Calu3 (cell line): ENCODE measurements around the gene P2RY2. TPM values are rescaled to one million over a fixed set of nuclear protein-coding genes. Genes with fewer than 3 reads are reported as not detected.

Experiments
- BruUV-seq: library from RNA; stranded (reverse); fragments of 400-500 nt; replicated peaks from 2 replicates; lab custom pipeline; 2021; lab: Mats Ljungman, UMichigan
- CTCF ChIA-PET: fragments of 300-600 bp; sonication (Branson Sonifier 250); formaldehyde crosslinking; loops from one replicate; lab custom pipeline; 2022; ENCODE audit warnings: antibody characterized with exemption; lab: Charles Lee
- DNase-seq: peaks from one replicate; pipeline ENCODE4 v3.0.0; 2022
- H3K27ac Mint-ChIP-seq: one replicate; pipeline ENCODE4 v1.8.0; 2022; ENCODE audit warnings: mixed read lengths; ENCODE audit not compliant: unreplicated experiment
- H3K27me3 Mint-ChIP-seq: one replicate; pipeline ENCODE4 v1.8.0; 2022; ENCODE audit warnings: mixed read lengths; ENCODE audit not compliant: unreplicated experiment
- H3K36me3 Mint-ChIP-seq: one replicate; pipeline ENCODE4 v1.8.0; 2022; ENCODE audit warnings: mild to moderate bottlenecking, moderate library complexity, mixed read lengths; ENCODE audit not compliant: insufficient read depth, unreplicated experiment
- H3K4me1 Mint-ChIP-seq: one replicate; pipeline ENCODE4 v1.8.0; 2022; ENCODE audit warnings: mild to moderate bottlenecking, low read depth, mixed read lengths; ENCODE audit not compliant: unreplicated experiment
- H3K4me3 Mint-ChIP-seq: one replicate; pipeline ENCODE4 v1.8.0; 2022; ENCODE audit warnings: mild to moderate bottlenecking, low read depth, moderate library complexity, mixed read lengths; ENCODE audit not compliant: unreplicated experiment
- H3K9me3 Mint-ChIP-seq: one replicate; pipeline ENCODE4 v1.8.0; 2022; ENCODE audit warnings: low read depth, mixed read lengths; ENCODE audit not compliant: unreplicated experiment
- intact Hi-C: fragments of 100-400 bp; cut with micrococcal nuclease; formaldehyde crosslinking; loops from one replicate; pipeline ENCODE4 v1.10.0; 2022; ENCODE audit not compliant: unreplicated experiment
- total RNA-seq: library from RNA; stranded (reverse); gene quantifications from 2 replicates; pipeline ENCODE4 v1.2.3, GENCODE V29; 2022
- TF ChIP-seq, protein P1 (sequence below): fragments of 200-600 bp; IDR thresholded peaks from one replicate; pipeline ENCODE4 v1.8.0; 2022; ENCODE audit warnings: antibody characterized with exemption; ENCODE audit not compliant: unreplicated experiment

The P2RY2 gene
- total RNA-seq, 1 experiment from 2014 or later = 1.6 TPM

DNA sequence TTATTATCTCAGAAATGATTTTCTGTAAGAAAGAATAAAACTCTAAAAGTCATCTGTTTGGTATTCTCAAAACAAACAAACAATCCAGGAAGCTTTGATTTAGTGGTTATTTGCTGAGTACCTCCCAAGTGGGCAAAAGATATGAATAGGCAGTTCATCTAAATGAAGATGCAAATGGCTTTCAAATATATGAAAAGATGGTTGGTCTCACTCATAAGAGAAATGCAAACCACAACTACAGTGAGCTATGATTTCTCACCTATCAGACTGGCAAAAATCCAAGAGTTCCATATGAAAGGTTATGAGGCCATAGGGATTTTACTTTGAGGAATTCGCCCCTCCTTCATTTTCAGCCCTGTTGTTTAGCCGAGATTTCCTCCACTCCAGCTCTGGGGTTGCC lies 11.3 kb upstream of the P2RY2 start:
- CTCF ChIA-PET = interaction anchor here (0.5 to 1.4 kb wide), 3 partner anchors 12 to 282 kb away, joined by 3 to 4 read pairs (median 3); no protein-coding TSS in a partner anchor
- intact Hi-C loops = no loop called here
- Mint-ChIP-seq H3K4me1 (peaks cover 20% of the 10 kb centered on the region), H3K27ac (no peak overlapping the region), H3K4me3 (no peak overlapping the region), H3K27me3 (no peaks in the 10 kb centered on the region), H3K36me3 (no peaks in the 10 kb centered on the region), H3K9me3 (no peaks in the 10 kb centered on the region)
- no peak for DNase-seq
- TF ChIP-seq, protein P1, sequence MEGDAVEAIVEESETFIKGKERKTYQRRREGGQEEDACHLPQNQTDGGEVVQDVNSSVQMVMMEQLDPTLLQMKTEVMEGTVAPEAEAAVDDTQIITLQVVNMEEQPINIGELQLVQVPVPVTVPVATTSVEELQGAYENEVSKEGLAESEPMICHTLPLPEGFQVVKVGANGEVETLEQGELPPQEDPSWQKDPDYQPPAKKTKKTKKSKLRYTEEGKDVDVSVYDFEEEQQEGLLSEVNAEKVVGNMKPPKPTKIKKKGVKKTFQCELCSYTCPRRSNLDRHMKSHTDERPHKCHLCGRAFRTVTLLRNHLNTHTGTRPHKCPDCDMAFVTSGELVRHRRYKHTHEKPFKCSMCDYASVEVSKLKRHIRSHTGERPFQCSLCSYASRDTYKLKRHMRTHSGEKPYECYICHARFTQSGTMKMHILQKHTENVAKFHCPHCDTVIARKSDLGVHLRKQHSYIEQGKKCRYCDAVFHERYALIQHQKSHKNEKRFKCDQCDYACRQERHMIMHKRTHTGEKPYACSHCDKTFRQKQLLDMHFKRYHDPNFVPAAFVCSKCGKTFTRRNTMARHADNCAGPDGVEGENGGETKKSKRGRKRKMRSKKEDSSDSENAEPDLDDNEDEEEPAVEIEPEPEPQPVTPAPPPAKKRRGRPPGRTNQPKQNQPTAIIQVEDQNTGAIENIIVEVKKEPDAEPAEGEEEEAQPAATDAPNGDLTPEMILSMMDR = no peak
- no TSS peak for BruUV-seq

DNA sequence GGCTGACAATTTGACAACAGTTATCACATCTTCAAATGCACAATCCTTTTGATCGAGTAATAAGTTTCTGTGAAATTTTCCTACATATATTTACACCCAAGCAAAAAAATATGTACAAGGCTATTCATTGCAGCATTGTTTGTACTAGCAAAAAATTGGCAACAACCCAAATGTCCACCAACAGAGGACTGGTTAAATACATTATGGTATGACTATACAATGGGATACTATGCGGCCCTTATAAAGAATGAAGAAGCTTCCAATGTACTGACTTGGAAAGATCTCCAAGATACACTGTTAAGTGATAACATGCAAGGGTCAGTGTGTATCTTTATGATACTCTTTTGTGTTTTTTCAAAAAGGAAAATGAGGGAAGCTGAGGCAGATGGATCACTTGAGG lies 8.2 kb upstream of the P2RY2 start:
- intact Hi-C loops = no loop called here
- H3K36me3 Mint-ChIP-seq = no peaks in the 10 kb centered on the region
- H3K4me3 Mint-ChIP-seq = no peak overlapping the region
- H3K27ac Mint-ChIP-seq = no peak overlapping the region
- no peak for DNase-seq
- H3K9me3 Mint-ChIP-seq = no peaks in the 10 kb centered on the region
- TF ChIP-seq, protein P1 = no peak
- CTCF ChIA-PET = no interaction called here
- peaks cover 20% of the 10 kb centered on the region for H3K4me1 Mint-ChIP-seq
- no TSS peak for BruUV-seq
- no peaks in the 10 kb centered on the region for H3K27me3 Mint-ChIP-seq

DNA sequence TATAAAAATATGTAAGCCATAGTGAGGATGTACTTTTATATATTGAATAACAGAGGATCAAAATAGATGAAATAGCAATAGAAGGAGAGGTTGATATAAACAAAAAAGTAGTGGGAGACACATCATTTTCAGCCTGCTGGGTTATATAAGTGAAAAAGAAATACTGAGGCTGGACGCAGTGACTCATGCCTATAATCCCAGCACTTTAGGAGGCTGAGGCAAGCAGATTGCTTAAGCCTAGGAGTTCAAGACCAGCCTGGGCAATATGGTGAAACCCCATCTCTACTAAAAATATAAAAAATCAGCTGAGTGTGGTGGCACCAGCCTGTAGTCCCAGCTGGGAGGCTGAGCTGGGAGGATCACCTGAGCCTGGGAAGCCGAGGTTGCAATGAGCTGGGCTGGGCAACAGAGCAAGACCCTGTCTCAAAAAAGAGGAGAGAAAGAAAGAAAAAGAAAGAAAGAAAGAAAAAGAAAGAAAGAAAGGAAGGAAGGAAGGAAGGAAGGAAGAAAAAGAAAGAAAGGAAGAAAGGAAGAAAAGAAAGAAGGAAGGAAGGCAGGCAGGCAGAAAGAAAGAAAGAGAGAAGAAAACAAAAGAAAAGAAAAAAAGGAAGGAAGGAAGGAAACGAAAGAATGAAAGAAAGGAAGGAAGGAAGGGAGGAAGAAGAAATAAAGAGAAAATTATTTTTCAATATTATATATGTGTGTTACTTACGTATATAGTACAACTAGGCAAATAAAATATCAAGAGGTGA lies 7.0 kb upstream of the P2RY2 start:
- TF ChIP-seq, protein P1 = no peak
- no peaks in the 10 kb centered on the region for H3K9me3 Mint-ChIP-seq

DNA sequence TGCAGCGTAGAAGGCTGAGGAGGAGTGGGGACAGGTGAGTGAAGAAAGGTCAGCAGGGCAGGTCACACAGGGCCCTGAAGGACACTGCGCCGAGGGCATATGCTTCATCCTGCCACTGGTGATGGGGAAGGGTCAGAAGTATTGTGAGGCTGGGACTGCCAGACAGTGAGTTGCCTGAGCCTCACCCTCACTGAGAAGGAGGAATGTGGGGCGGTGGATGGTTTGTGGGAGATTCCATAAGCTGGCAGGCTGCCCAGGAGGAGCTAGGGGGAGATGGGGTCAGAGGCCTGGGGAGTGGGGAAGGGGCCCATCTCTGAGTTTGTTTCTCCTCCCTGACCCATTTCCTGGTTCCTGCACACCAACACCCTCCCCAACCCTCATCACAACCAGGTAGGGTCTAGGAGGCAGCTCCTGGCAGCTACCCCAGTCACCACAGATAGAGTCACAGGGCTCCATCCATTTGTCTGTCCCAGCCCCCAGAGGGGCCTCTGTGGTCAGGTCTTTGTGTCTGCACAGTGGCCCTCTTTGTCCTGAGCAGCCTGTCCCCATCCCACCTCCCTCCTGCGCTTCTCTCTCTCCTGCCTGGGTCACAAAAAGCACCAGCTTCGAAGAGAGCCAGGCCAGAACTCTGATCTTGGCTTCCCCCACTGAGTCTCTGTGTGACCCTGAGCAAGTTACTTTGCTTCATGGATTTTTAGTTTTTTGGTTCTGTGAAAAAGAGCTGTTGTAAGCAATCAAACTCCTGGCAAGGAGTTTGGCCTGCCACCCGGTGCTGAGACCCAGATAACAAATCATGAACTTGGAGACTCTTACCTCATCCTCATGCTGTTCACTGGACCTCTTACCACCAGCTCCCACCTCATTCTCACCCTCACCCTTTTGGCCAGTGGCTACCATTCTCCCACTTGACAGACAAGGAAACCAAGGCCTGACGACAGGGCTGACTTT lies 4.6 kb upstream of the P2RY2 start:
- H3K27me3 Mint-ChIP-seq = no peaks in the 10 kb centered on the region
- TF ChIP-seq, protein P1 = no peak
- no peaks in the 10 kb centered on the region for H3K36me3 Mint-ChIP-seq
- H3K9me3 Mint-ChIP-seq = no peaks in the 10 kb centered on the region
- H3K4me1 Mint-ChIP-seq = peaks cover 6% of the 10 kb centered on the region
- CTCF ChIA-PET = no interaction called here
- no peak overlapping the region for H3K4me3 Mint-ChIP-seq
- DNase-seq = no peak
- H3K27ac Mint-ChIP-seq = no peak overlapping the region
- BruUV-seq = no TSS peak
- intact Hi-C loops = no loop called here

More for the DNA sequence above, 7.0 kb upstream of the P2RY2 start:
- peaks cover 15% of the 10 kb centered on the region for H3K4me1 Mint-ChIP-seq
- H3K27ac Mint-ChIP-seq = no peak overlapping the region
- no peaks in the 10 kb centered on the region for H3K36me3 Mint-ChIP-seq
- intact Hi-C loops = no loop called here
- H3K27me3 Mint-ChIP-seq = no peaks in the 10 kb centered on the region
- no peak for DNase-seq
- BruUV-seq = no TSS peak
- CTCF ChIA-PET = no interaction called here
- no peak overlapping the region for H3K4me3 Mint-ChIP-seq
